NCI-H460 (cell line): Measurements from ENCODE around the gene TFG. TPM values are rescaled to one million over a fixed set of nuclear protein-coding genes. Genes with fewer than 3 reads are reported as not detected.

Source experiments
- DNase-seq: peaks from one replicate; pipeline ENCODE4 v3.0.0-alpha.2; 2016; ENCODE audit warnings: low read depth; ENCODE audit errors: extremely low read depth
- total RNA-seq: library from RNA; depleted of rRNA; stranded (reverse); fragments of >200 nt; shearing (Covaris generic); gene quantifications from 2 replicates; pipeline ENCODE4 v1.2.3, GENCODE V29; 2014; rRNA removed

The TFG gene
- total RNA-seq, 1 experiment from 2014 or later, result 83.4 TPM

GRCh38 chr3:100783619-100784018, 74.3 kb downstream of the TFG start:
- DNase-seq, result no peak

GRCh38 chr3:100789579-100789978, 80.3 kb downstream of the TFG start:
- no peak for DNase-seq

GRCh38 chr3:100796556-100796955, 87.3 kb downstream of the TFG start:
- peak; percentile 11 for DNase-seq

GRCh38 chr3:100798012-100798411, 88.7 kb downstream of the TFG start:
- DNase-seq, result no peak

Other genes starting within 250 kb of the TFG start
- 6.5 and 8.9 TPM in 2 replicates for gene TMEM45A, start 216.9 kb upstream of the TFG start, total RNA-seq
- not detected in 2 replicates for gene ADGRG7, start 99.9 kb upstream of the TFG start, total RNA-seq